OCI-LY3 (cell line): Measurements from ENCODE around the gene CRTAP.
A peak's percentile ranks its signal among the peaks of the same experiment; 100 is the strongest.

Source experiments
- H2AFZ ChIP-seq: fragments of 200-600, 300-600 bp; shearing (Covaris generic); 2 replicates; pipeline ENCODE4 v1.6.0; 2014; ENCODE audit warnings: antibody characterized with exemption, low read depth, low read length
- H3K27ac ChIP-seq: fragments of 200-600, 300-600 bp; sonication (generic); 2 replicates; pipeline ENCODE4 v1.5.1; 2014; ENCODE audit warnings: mild to moderate bottlenecking, low read length, moderate library complexity, mixed read lengths
- H3K27me3 ChIP-seq: fragments of 200-600, 300-600 bp; sonication (generic); 2 replicates; pipeline ENCODE4 v1.6.1; 2014; ENCODE audit warnings: low read depth, low read length, mixed read lengths
- H3K36me3 ChIP-seq: fragments of 200-600, 300-600 bp; sonication (generic); replicated peaks from 2 replicates; pipeline ENCODE3; 2014; ENCODE audit warnings: low read depth, low read length, mixed read lengths
- H3K4me1 ChIP-seq: fragments of 300-600, 200-600 bp; sonication (generic); 2 replicates; pipeline ENCODE4 v1.6.1; 2014; ENCODE audit warnings: low read length, mixed read lengths
- H3K4me2 ChIP-seq: fragments of 200-600, 300-600 bp; sonication (generic); 2 replicates; pipeline ENCODE4 v1.6.1; 2014; ENCODE audit warnings: low read length, mixed read lengths
- H3K4me3 ChIP-seq: fragments of 300-600, 200-600 bp; sonication (generic); 2 replicates; pipeline ENCODE4 v1.5.1; 2014; ENCODE audit warnings: antibody characterized with exemption, mild to moderate bottlenecking, low read length, moderate library complexity
- H3K79me2 ChIP-seq: fragments of 300-600, 200-600 bp; shearing (Covaris generic); 2 replicates; pipeline ENCODE4 v1.6.1; 2014; ENCODE audit warnings: mild to moderate bottlenecking, low read length, mixed read lengths
- H3K9ac ChIP-seq: fragments of 300-600, 200-600 bp; shearing (Covaris generic); 2 replicates; pipeline ENCODE4 v1.6.0; 2014; ENCODE audit warnings: mild to moderate bottlenecking, low read length, moderate library complexity
- H3K9me3 ChIP-seq: fragments of 200-600, 300-600 bp; shearing (Covaris generic); 2 replicates; pipeline ENCODE4 v1.6.1; 2014; ENCODE audit warnings: low read length, mixed read lengths; ENCODE audit not compliant: insufficient read depth
- H4K20me1 ChIP-seq: fragments of 200-600, 300-600 bp; sonication (generic); 2 replicates; pipeline ENCODE4 v1.6.1; 2016; ENCODE audit warnings: low read length, mixed read lengths; ENCODE audit not compliant: insufficient read depth
- EZH2phosphoT487 ChIP-seq: fragments of 200-600 bp; shearing (Covaris generic); IDR thresholded peaks from 2 replicates; pipeline ENCODE4 v1.6.1; 2018; ENCODE audit warnings: antibody characterized with exemption, mixed run types, low read depth
- TF ChIP-seq, protein P1 (sequence below): fragments of 200-600, 300-600 bp; sonication (generic); IDR thresholded peaks from 2 replicates; pipeline ENCODE4 v1.5.1; 2014; ENCODE audit warnings: antibody characterized with exemption, low read length, low read depth

The CRTAP gene

DNA sequence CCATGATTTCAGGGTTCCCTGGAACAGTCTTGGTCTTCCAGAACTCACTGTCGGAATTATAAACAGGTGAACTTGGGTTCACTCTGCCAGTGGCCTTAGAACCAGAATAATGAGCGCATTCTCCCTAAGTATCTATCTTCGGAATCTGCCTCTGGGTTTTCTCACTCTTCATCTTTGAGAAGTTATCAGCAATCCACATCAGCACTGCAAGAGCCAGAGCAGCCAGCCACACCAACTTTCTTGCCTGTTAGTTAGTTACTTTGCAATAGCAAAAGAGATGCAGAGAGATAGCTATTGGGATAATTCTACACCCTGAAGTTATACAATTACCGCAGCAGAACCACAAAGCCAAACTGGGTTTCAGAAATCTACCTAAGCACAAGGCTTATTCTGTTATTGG is 42.6 kb upstream of the CRTAP start:
- Histone ChIP-seq H3K9ac (no peak overlapping the region), H3K4me1 (no peaks in the 10 kb centered on the region), H3K79me2 (0 out of 2 replicates have a peak, but pooled peaks cover 2% of the 10 kb centered on the region), H3K27me3 (no peaks in the 10 kb centered on the region), H2AFZ (no peak overlapping the region), H3K27ac (no peak overlapping the region), H3K4me2 (no peak overlapping the region), H3K4me3 (no peak overlapping the region), H3K9me3 (no peaks in the 10 kb centered on the region), H3K36me3 (peaks cover 27% of the 10 kb centered on the region), H4K20me1 (peaks cover 3% of the 10 kb centered on the region; the same call in 1 of the 2 replicates)
- TF ChIP-seq, protein P1, sequence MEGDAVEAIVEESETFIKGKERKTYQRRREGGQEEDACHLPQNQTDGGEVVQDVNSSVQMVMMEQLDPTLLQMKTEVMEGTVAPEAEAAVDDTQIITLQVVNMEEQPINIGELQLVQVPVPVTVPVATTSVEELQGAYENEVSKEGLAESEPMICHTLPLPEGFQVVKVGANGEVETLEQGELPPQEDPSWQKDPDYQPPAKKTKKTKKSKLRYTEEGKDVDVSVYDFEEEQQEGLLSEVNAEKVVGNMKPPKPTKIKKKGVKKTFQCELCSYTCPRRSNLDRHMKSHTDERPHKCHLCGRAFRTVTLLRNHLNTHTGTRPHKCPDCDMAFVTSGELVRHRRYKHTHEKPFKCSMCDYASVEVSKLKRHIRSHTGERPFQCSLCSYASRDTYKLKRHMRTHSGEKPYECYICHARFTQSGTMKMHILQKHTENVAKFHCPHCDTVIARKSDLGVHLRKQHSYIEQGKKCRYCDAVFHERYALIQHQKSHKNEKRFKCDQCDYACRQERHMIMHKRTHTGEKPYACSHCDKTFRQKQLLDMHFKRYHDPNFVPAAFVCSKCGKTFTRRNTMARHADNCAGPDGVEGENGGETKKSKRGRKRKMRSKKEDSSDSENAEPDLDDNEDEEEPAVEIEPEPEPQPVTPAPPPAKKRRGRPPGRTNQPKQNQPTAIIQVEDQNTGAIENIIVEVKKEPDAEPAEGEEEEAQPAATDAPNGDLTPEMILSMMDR: no peak
- TF ChIP-seq EZH2phosphoT487: no peak

DNA sequence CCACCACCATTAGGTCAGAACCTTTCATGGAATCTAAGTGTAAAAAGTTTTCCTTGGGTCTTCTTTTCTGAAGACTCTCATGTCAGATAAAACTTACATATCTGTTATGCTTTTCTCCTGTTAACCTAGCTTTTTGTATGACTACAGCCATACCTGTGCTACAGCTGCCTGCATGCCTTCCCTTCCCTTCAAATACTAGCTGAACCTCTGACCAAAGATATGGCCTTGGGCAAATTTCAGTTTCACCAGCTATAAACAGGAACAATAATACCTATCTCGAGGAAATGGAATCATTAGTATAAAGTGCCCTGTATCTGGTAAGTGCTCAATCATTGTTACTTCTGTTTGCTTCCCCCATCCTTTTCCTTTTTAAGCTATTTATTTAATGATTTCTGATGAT is 41.9 kb upstream of the CRTAP start:
- no peaks in the 10 kb centered on the region for H3K27me3 ChIP-seq
- no peaks in the 10 kb centered on the region for H3K9me3 ChIP-seq
- H3K36me3 ChIP-seq: peaks cover 29% of the 10 kb centered on the region
- TF ChIP-seq EZH2phosphoT487: no peak
- TF ChIP-seq, protein P1: no peak
- no peak overlapping the region for H3K4me2 ChIP-seq
- no peak overlapping the region for H3K9ac ChIP-seq
- H3K4me3 ChIP-seq: no peak overlapping the region
- no peak overlapping the region for H2AFZ ChIP-seq
- no peaks in the 10 kb centered on the region for H3K4me1 ChIP-seq
- peaks cover 2% of the 10 kb centered on the region; the same call in 1 of the 2 replicates for H3K79me2 ChIP-seq
- no peak overlapping the region for H3K27ac ChIP-seq
- peaks cover 3% of the 10 kb centered on the region; the same call in 1 of the 2 replicates for H4K20me1 ChIP-seq

DNA sequence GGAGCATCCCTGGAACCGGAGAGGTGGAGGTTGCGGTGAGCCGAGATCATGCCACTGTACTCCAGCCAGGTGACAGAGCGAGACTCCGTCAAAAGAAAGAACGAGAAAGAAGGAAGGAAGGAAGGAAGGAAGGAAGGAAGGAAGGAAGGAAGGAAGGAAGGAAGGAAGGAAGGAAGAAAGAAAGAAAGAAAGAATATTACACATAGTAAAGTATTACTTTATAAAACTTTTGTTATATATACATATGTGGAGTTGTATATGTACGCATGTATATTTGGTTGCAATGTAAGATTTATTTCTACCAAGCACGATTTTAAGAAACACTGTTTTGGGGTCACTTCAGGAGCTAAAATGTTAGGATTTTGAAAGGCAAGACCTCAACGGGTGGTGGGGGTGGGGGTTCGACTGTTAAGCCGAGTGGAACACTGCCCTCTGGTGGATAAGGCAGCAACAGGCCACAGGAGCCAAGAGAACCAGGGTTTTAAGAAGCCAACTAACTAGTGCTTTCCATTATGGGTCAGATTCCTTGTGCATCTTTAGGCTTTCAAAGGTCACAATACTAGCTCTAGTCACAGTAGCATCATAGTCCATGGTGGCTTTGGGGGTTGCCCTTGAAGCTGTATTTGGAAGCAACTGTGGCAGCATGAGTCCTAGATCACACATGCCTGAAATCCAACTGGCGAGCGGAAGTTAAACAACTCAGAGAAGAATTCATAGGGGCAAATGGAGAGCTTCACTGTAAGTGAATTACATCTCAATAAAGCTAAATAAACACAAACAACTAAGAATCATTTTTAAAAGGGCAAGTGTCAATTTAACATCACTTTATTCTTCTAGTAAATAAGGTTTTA is 39.4 kb upstream of the CRTAP start:
- Histone ChIP-seq H3K4me1 (no peaks in the 10 kb centered on the region), H3K9ac (no peak overlapping the region), H3K4me3 (no peak overlapping the region), H4K20me1 (peaks cover 9% of the 10 kb centered on the region), H3K79me2 (peaks cover 8% of the 10 kb centered on the region), H3K27ac (no peak overlapping the region), H3K36me3 (peaks cover 19% of the 10 kb centered on the region), H3K27me3 (no peaks in the 10 kb centered on the region), H3K9me3 (no peaks in the 10 kb centered on the region), H2AFZ (no peak overlapping the region), H3K4me2 (no peak overlapping the region)
- TF ChIP-seq EZH2phosphoT487: no peak
- TF ChIP-seq, protein P1: peak; percentile 99

DNA sequence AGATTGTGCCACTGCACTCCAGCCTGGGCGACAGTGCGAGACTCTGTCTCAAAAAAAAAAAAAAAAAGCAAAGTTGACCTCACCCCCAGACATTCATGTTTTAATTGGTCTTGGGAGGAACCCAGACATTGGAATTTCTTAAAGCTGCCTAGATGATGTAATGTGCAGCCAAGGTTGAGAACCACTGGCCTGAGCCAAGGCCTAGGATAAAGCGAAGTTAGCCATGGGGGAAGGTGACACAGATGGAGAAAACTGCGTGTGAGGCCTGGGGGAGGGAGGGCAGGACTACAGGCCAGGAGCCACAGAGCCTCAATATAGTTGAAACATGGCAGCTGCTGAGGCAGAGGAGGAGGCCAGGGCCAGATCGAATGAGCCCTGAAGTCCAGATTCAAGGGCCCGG is 37.8 kb upstream of the CRTAP start:
- no peak overlapping the region for H3K4me3 ChIP-seq
- no peaks in the 10 kb centered on the region for H3K4me1 ChIP-seq
- no peak overlapping the region for H3K9ac ChIP-seq
- TF ChIP-seq, protein P1: no peak
- TF ChIP-seq EZH2phosphoT487: no peak
- H3K27me3 ChIP-seq: no peaks in the 10 kb centered on the region
- no peak overlapping the region for H2AFZ ChIP-seq
- H3K9me3 ChIP-seq: no peaks in the 10 kb centered on the region
- peaks cover 17% of the 10 kb centered on the region for H4K20me1 ChIP-seq
- peaks cover 11% of the 10 kb centered on the region for H3K36me3 ChIP-seq
- no peak overlapping the region for H3K27ac ChIP-seq
- H3K79me2 ChIP-seq: peaks cover 14% of the 10 kb centered on the region
- no peak overlapping the region for H3K4me2 ChIP-seq
